NCI-H2196 (cell line): ENCODE data around the gene GET3.
A peak's percentile ranks its signal among the peaks of the same experiment; 100 is the strongest.
"Not testable (repeated sequence)": the region's sequence is repeated elsewhere in the genome, so short reads cannot be mapped to it uniquely, and the experiment has no call there.

Experiments
- DNase-seq: peaks from one replicate; lab custom pipeline; 2025; ENCODE audit not compliant: unreplicated experiment; lab: John Stamatoyannopoulos, UW

The GET3 gene

DNA sequence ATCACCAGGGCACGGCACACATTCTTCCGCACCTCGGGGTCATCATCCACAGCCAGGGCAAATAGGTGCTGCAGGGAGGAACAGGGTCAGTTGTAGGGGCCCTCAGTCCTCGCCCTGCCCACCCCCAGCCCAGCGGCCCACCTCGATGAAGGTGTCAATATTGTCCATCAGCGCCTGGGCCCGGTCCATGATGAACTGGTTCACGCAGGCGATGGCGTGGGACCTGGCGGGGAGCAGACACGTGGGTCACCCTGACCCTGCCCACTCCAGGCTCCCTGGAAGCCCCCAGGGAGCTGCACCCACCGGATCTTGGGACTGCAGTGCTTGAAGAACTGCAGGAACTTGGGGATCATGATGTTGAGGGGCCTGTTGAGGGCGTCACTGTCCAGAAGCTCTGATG, 22.2 kb upstream of the GET3 start:
- no peak for DNase-seq

DNA sequence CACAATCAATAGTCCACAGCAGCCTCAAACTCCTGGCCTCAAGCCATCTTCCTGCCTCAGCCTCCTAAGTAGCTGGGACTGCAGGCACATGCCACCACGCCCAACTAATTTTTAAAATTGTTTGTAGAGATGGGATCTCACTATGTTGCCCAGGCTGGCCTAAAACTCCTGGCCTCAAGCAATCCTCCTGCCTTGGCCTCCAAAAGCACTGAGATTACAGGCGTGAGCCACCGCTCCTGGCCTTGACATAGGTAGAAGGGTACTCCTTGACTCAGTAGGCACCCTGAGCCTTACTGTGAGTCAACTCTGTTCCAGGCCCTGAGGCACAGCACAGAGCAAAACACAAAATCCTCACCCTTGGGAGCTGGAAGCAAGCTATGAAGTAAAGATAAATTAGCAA, 21.4 kb upstream of the GET3 start:
- no peak for DNase-seq

DNA sequence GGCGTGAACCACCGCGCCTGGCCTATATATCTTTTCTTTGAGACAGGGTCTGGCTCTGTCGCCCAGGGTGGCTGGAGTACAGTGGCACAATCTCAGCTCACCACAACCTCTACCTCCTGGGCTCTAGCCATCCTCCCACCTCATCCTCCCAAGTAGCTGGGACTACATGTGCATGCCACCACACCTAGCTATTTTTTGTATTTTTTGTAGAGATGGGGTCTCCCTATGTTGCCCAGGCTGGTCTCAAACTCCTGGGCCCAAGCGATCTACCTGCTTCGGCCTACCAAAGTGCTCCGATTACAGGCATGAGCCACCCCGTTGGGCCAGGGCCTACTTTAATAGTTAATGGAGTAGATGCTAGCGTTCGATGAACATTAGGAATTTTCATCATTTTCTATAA, 17.0 kb upstream of the GET3 start:
- no peak for DNase-seq

DNA sequence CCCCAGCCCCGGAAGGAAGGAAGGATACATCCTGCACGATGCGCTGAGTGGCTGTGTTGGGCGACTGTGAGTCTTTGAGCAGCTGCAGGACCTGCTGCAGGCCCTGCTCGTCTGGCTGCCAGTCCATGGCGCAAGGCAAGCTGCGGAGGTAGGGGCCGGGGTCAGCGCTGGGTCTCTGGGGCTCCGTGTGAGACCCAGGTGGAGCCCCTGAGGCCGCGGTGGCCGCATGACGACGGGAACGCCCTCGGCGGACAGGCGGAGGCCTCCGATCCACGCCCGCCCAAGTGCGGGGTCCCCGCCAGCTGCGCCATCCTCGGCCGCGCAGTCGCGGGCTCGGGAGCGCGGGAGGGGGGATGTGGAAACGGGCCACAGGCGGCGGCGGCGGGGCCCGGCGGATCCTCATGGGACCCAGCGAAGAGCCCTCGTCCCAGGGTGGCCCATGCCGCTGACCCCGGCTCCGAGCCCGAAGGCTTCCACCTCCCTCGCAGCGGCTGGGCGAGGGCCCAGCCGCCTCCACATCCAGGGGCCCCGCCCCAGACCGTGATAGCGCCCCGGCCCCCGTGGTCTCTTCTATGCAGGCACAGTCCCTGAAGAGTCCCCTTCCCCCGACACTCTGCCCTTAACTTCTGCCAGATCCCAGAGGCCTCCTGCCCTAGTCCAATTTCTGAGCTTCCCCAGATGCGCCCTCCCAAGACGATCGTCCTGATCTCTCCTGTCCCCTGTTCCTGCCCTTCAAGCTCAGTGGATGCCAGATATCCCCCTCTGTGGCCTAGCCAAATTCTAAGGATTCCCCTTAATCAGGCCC, 16.2 kb upstream of the GET3 start:
- no peak for DNase-seq

DNA sequence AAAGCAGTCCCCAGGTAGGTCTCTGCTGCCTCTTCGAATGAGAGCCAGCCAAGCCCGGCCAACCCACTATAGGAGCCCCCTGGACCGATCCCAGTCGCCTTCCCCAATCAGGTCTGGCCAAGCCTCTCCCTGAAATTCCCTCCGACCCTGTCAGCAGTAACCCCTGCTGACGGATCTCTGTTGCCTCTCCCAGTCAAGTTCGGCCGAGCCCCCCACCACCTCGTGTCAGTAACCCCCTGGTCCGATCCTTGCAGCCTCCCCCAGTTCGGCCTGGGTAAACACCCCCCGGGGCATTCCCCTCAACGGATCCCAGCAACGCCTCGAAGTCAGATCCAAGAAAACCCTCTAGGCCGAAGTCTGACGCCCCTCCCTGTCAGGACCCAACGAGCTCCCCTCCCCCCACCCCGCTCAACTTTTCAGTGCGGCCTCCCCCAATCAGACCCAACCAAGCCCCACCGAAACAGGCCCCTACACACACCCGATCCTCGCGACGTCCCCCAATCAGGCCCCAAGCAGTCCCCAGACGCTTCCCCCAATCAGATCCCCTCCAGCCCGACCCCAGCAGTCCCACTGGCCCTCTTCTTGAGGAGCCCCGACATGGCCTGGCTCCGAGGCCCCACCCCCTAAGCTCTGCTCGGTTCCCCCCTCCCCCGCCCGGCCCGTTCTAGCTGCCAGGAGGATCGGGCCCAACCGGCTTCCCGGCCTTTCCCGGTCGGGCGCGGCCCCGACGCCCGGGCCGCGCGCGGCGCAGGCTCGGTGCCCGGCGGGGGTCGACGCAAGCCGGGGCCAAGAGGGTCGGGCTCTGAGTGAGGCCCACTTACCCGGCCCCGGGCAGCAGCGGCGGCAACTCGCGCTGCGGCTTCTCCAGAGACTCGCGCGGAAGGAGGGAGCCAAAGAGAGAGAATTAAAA, 15.4 kb upstream of the GET3 start:
- peak; percentile 30 for DNase-seq

DNA sequence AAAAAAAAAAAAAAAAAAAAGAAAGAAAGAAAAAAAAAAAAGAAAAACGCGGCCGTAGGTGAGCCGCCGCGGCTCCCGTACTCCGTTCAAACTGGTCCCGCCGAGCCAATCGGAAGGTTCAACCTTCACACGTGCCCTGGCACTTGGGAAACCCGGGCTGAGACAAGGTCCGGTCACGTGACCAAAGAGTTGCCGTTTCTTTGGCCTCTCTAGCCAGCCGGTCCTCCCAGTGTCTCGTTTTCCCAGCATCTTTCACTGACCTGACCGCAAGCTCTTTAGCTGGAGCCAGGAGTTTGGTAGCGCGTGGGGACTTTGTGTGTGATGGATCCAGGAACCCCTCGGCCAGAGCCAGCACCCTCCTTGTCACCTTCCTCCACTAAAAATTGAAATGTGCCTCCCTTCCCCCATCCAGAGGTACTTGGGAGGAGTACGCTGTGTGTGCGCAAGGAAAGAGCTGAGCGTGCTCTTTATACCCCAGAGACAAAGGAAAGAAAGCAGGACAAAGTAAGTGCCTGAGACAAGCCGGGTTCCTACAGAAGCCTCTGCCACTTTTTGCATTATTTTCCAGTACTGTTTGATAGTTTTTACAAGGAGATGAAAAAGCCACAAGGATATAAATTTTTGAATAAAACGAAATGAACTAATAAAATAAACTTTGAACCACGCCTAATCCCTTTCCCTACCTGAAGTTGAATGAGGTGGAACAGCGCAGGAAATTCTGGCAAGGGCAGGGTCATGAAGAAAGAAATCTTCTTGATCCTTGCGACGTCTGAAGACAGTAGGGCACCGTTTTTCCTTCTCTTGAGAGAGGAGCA, 14.5 kb upstream of the GET3 start:
- DNase-seq: peak; percentile 99

DNA sequence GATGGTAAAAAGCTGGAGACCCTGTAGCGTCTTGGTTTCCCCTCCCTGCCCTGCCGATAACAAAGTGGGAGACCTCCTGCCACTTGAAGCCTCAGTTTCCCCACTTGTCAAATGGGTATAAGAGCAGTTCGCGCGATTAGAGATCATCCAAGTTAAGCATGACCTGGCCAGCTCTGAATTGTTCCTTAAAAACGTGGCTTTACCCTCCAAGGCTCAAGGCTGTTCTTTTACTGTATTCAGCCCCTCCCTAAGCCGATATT, 14.0 kb upstream of the GET3 start:
- no peak for DNase-seq

DNA sequence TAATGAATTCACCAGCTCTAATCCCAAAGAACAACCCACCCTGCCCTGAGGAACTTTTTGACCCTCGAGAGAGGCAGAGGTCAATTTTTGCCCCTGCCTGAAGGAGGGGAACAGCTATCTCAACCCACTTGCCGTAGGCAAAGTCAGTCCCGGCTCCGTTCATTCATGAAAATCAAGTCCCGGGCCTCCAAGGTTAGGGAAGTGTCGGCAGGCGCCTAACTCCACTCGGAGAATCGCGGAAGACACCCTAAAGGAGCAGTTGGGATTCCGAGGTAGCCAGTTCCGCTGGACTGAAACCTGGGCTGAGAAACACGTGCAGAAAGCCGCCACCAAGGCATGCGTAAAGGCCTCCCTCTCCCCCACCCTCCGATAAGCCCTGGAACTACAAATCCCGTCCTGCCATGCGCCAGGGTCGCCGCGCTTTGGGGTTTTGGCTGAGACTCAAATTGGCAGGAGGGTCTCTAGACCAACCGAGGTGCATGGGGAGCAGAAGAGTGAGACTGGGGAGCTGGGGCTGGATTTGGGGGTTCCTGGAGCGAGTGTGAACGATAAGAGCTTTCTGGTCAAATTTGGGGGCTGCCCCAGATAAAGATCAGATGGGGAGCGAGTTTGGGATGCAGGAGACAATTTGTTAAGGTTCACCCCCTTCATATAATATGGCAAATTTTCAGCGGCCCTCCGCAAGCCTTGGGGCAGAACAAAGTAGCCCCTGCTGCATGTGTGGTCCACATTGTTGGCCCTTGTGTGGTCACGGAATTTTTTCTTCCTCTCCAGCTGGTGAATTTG, 13.5 kb upstream of the GET3 start, which contains the start of gene TNPO2:
TSS of gene TNPO2 (minus strand) at position 292 of the 786 bp plus-strand sequence. CDS start 2,955 bp downstream, outside the sequence.
- DNase-seq: peak; percentile 71

DNA sequence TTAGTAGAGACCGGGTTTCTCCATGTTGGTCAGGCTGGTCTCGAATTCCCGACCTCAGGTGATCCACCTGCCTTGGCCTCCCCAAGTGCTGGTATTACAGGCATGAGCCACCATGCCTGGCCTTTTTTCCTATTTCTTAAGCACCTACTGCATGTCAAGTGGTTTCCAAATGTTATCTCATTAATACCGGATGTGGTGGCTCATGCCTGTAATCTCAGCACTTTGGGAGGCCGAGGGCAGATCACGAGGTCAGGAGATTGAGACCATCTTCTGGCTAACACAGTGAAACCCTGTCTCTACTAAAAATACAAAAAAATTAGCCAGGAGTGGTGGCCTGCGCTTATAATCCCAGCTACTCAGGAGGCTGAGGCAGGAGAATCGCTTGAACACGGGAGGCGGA, 11.7 kb upstream of the GET3 start:
- DNase-seq: not testable (repeated sequence)

DNA sequence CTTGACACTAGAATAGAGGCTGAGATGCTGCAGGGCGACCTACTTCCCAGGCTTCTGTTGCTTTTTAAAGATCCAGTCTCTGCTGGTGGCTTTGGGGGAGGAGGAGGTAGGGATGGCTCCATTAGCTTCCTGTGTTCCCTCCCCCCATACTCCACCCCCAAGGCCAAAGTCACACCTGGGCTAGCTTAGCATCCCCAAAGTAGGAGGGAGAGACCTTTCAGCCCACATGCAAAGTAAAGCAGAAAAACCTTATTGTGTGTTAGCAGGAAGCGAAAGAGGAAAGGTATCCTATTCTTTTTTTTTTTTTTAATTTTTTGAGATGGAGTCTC, 10.3 kb upstream of the GET3 start:
- DNase-seq: no peak

DNA sequence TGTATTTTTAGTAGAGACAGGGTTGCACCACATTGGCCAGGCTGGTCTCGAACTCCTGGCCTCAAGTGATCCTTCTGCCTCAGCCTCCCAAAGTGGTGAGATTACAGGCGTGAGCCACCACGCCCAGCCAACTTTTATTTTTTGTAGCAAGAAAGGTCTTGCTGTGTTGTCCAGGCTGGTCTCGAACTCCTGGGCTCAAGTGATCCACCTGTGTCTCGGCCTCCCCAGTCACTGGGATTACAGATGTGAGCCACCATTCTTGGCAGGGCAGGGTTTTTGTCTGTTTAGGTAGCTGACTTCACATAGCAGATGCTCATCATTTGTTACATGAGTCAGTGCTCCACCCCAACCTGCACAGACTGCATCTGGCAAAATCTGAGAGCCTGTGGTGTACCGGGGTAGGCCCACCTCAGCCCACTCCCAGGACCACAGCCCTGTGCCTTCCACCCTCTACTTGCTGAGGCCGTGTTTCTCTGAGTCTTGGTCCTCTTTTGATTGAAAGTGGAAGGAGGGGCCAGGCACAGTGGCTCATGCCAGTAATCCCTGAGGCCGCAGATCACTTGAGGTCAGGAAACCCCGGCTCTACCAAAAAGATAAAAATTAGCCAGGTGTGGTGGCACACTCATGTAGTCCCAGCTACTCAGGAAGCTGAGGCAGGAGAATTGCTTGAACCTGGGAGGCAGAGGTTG, 9.4 kb upstream of the GET3 start:
- DNase-seq: no peak

DNA sequence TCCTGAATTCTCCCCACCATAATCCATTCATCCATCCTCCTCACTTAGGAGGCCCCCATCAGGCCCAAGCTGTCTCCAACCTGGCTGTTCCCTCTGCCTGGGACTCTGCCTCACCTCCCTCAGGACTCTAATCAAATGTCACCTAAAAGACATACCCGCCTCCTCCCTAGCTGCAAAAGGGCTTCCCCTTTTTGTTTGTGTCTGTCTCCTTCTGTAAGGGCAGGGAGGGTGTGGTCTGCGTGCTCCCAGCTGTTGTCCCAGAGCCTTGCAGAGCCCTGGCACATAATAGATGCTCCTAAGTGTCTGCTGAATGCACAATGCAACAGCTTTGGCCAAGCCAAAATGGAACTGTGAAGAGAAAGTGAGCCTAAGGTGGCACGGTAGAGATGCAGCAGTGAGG, 7.2 kb upstream of the GET3 start:
- no peak for DNase-seq

DNA sequence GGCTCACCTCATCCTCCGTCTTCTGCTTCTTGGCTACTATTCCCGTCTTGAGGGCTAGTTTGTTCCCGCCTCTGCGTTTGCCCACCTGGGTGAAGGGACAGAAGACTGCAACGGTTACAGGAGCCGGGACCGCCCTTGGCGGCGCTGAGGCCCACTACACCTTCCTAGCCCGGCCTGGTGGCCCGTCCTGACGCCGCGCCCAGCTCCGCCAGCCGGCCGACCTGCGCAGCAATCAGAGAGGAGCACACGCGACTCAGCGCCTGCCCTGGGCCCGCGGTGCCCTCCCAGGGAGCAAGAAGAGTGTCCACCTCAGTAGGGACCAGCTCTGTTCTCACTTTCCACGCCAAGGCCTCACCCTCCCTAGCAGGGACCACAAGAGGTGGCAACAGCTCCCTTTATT, 6.0 kb upstream of the GET3 start:
- no peak for DNase-seq

DNA sequence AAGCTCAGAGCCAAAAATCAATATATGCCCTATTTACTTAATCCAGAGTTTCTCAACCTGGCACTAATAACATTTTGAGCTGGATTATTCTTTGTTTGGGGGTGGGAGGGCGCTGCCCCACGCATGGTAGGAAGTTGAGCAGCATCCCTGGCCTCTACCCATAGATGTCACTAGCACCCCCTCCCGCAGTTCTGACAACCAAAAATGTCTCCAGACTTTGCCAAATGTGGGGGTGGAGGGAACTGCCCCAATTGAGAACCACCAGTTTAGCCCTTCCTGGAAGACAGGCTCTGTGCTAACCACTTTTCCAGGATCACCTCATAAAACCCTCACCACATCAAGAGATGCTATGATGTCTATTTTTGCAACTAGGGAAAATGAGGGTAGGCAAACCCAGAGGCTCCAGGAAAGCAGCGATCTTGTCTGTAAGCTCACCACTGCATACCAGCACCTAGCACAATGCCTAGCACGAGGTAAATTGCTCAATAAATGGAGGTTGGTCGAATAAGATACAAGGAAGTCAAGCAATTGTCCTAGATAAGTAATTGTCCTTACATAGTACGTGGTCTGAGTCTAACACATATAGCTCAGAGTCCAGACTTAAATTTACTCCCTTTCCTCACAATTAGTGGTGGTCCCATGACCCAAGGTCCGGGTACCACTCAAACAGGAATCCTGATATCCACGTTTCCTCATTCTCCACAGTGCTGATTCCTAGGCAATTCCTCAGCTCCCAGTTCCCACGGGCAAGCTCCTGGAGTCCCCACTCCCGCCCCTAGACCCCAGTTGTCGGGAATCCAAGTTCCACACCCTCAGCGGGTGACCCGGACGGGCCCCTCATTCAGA, 3.7 kb upstream of the GET3 start:
- DNase-seq: no peak

DNA sequence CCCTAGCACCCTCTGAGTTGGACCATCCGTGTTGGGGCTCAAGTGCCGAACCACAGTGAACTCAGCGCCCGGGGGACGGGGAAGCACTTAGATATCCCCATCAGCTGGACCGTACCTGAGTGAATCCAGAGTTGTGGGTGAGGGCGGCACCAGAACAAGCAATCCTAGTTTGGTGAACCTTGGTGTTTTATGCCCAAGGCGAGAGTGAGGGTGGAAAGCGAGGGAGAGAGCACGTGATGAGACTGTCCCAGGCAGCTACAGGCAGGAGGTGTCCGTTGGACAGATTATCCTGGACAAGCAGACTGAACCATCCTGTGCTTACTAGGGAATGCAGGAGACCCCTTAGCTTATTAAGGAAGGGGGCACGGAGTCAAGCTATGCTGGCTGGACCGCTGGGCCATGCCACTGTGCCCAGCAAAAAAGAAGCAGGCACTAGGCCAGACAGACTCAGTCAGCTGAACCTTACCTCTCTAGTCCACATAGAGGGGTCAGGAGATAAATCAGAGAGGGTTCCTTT, 596 bp downstream of the GET3 start:
- no peak for DNase-seq

DNA sequence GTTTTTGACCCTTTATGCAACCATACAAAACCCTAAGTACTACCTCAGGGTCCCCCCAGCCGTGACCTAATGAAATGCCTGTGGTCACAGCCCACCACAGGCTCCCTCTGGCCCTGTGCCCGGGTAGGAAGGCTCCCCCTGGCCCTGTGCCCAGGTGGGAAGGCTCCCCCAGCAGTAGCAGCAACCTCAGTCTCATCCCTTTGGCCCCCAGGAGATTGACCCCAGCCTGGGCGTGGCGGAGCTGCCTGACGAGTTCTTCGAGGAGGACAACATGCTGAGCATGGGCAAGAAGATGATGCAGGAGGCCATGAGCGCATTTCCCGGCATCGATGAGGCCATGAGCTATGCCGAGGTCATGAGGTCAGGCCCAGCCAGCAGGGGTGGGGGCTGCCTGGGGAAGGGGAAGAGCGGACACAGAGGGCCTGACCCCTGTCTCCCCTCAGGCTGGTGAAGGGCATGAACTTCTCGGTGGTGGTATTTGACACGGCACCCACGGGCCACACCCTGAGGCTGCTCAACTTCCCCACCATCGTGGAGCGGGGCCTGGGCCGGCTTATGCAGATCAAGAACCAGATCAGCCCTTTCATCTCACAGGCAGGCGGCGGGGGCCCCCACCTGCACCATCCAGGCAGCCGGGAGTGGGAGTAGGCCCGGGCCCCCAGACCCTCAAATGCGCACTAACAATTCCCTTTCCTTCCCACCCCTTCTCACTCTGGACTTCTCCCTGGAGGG, 8.0 kb downstream of the GET3 start:
- no peak for DNase-seq

DNA sequence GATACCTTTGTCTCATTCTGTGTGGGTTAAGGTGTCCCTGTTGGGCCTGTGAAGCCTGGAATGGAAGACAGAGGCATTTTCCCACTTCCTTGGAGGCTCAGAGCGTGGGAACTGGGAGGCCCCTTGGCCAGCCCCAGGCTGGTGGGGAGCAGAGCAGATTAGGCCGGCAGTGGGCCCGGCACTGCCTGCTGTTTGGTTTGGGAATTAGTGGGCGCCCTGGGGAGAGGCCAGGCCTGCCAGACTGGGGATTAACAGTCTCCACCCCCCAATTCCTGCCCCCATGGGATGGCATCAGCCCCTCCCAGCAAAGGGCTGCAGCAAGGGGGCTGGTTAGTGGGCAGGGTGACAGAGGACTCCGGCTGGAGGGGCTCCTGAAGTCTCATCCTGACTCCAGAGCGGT, 11.2 kb downstream of the GET3 start:
- DNase-seq: no peak

DNA sequence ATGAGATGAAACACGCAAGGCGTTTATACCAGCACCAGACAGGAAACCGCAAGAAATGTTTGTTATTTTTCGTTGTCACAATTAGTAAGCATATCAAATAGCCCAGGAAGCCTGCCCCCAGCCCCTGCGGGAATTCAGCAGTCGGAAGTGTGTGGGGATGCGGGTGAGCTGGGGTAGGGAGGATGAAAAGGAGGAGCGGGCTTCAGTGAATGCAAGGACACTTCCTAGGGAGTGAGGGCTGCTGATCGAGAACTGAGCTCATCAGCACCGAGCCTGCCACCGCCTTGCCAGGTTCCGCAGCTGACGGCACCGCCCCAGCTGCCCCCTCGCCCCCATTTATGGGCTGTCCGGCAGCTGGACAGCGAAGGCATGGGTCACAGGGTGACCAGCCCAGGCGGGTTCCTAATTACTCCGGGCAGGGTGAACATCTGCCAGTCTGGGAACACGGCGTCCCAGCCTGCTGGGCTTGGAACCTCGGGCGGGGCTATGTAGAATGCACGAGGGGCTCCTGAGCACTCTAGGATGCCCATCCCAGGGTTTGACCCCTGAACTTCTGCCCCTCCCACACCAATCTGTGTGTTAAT, 12.7 kb downstream of the GET3 start:
- DNase-seq: no peak
